ENCODE results near the gene KIAA0319L.

GRCh38 chr1:35443768-35444518, 113.3 kb downstream of the KIAA0319L start:
- TF ChIP-seq CTCF (IDR thresholded peaks at IDR 0.05) = no peak
- no peak for TF ChIP-seq EP300 (IDR thresholded peaks at IDR 0.05)
- TF ChIP-seq POLR2AphosphoS5 (IDR thresholded peaks at IDR 0.05) = no peak
